MCF 10A (cell line): ENCODE data around the gene KLF7. TPM values are rescaled to one million over a fixed set of nuclear protein-coding genes. Genes with fewer than 3 reads are reported as not detected.

Experiments
- BruUV-seq: library from RNA; stranded (reverse); fragments of 400-500 nt; replicated peaks from 2 replicates; lab custom pipeline; 2021; lab: Mats Ljungman, UMichigan
- CTCF ChIA-PET: fragments of 300-600 bp; sonication (Branson Sonifier 250); formaldehyde crosslinking; extraction: SDS; loops from one replicate; lab custom pipeline; 2021; ENCODE audit warnings: antibody characterized with exemption, inconsistent platforms; lab: Yijun Ruan, JAX
- POLR2A ChIA-PET: fragments of 300-600, 350-650 bp; sonication (Branson Sonifier 250); formaldehyde crosslinking; extraction: SDS; loops from one replicate; lab custom pipeline; 2020; ENCODE audit warnings: antibody characterized with exemption, inconsistent platforms; lab: Yijun Ruan, JAX
- DNase-seq: peaks from one replicate; pipeline ENCODE4 v3.0.0-alpha.2; 2018; ENCODE audit not compliant: unreplicated experiment
- H3K27ac Mint-ChIP-seq: one replicate; pipeline ENCODE4 v1.8.0; 2022; ENCODE audit warnings: mild to moderate bottlenecking, low read depth, mixed read lengths; ENCODE audit not compliant: unreplicated experiment
- H3K27me3 Mint-ChIP-seq: one replicate; pipeline ENCODE4 v1.8.0; 2022; ENCODE audit warnings: mixed read lengths; ENCODE audit not compliant: insufficient read depth, unreplicated experiment
- H3K36me3 Mint-ChIP-seq: one replicate; pipeline ENCODE4 v1.8.0; 2022; ENCODE audit warnings: mild to moderate bottlenecking, moderate library complexity, mixed read lengths; ENCODE audit not compliant: insufficient read depth, unreplicated experiment
- H3K4me1 Mint-ChIP-seq: one replicate; pipeline ENCODE4 v1.8.0; 2022; ENCODE audit warnings: mixed read lengths; ENCODE audit not compliant: insufficient read depth, unreplicated experiment
- H3K4me3 Mint-ChIP-seq: one replicate; pipeline ENCODE4 v1.8.0; 2022; ENCODE audit warnings: mild to moderate bottlenecking, moderate library complexity, mixed read lengths; ENCODE audit not compliant: unreplicated experiment
- H3K9me3 Mint-ChIP-seq: one replicate; pipeline ENCODE4 v1.8.0; 2022; ENCODE audit warnings: mixed read lengths; ENCODE audit not compliant: unreplicated experiment
- intact Hi-C: fragments of 100-400 bp; cut with micrococcal nuclease; formaldehyde crosslinking; loops from 2 replicates; pipeline ENCODE4 v1.14.1; 2022
- total RNA-seq: library from RNA; stranded (reverse); gene quantifications from 2 replicates; pipeline ENCODE4 v1.2.3, GENCODE V29; 2022
- TF ChIP-seq, protein P1 (sequence below): fragments of 200-600 bp; IDR thresholded peaks from one replicate; pipeline ENCODE4 v1.8.0; 2022; ENCODE audit warnings: antibody characterized with exemption, mild to moderate bottlenecking; ENCODE audit not compliant: unreplicated experiment

Gene KLF7
- total RNA-seq, 1 experiment from 2014 or later, result 40.1 TPM

DNA sequence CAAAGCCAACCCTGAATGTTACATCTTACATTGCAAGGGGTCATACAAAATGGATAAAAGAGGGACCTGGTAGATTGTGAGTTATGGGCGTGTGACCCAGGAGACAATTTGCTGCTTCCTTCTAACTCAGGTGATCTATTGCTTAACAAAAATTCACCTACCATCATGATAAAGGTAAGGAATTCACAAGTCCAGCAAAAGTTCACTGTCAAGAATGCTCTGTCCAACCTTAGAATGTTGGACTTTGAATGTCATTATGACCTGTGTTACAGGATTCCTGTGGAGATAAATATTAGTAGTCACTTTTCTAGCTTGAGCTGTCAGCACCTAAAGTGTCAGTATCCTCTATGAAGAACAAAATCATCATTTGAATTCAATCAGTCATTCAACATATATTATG, 7.9 kb upstream of the KLF7 start:
- Mint-ChIP-seq H3K4me3 (no peak overlapping the region), H3K27me3 (no peaks in the 10 kb centered on the region), H3K9me3 (peaks cover 6% of the 10 kb centered on the region), H3K4me1 (no peaks in the 10 kb centered on the region), H3K27ac (no peak overlapping the region), H3K36me3 (no peaks in the 10 kb centered on the region)
- ChIA-PET CTCF (no interaction called here), POLR2A (no interaction called here)
- TF ChIP-seq, protein P1, sequence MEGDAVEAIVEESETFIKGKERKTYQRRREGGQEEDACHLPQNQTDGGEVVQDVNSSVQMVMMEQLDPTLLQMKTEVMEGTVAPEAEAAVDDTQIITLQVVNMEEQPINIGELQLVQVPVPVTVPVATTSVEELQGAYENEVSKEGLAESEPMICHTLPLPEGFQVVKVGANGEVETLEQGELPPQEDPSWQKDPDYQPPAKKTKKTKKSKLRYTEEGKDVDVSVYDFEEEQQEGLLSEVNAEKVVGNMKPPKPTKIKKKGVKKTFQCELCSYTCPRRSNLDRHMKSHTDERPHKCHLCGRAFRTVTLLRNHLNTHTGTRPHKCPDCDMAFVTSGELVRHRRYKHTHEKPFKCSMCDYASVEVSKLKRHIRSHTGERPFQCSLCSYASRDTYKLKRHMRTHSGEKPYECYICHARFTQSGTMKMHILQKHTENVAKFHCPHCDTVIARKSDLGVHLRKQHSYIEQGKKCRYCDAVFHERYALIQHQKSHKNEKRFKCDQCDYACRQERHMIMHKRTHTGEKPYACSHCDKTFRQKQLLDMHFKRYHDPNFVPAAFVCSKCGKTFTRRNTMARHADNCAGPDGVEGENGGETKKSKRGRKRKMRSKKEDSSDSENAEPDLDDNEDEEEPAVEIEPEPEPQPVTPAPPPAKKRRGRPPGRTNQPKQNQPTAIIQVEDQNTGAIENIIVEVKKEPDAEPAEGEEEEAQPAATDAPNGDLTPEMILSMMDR, result no peak
- intact Hi-C loops, result no loop called here
- BruUV-seq, result no TSS peak
- no peak for DNase-seq

DNA sequence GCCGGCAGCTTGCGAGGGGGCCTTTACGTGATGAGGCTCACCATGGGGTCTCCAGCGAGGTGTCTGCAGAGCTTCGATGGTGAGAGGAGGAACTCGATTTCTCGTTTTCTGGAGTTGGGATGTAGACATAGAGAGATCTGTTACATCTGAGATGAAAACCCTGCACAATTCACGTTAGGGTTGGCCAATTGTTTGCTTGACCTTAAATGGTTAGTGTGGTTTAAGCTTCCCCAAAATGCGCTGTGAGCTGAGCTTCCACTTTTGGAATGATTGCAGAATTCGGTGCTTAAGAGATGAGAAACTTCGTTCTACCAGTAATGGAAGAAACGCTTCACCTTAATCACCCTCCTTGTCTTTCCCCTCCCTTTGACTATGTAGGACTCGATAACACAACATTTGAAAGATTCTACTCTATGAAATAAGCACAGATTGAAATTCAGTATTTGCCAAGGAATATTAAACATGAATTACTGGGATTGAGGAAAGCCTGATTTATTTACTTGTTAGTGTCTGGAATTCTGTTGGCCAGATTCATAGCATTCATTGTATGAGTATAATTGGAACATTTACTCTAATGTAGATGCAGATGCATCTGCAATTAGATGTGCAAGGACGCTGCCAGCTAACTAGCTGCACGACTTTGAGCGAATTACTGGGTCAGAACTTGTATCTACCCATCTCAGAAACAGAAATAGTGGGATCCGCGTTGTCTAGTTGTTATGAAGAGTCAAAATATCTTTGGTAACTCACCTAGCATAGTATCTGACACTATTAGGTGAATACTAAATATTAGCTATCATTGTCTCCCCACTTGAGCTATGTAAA, 1.6 kb upstream of the KLF7 start:
- peaks cover 16% of the 10 kb centered on the region for H3K36me3 Mint-ChIP-seq
- peaks cover 31% of the 10 kb centered on the region for H3K4me1 Mint-ChIP-seq
- ChIA-PET CTCF (interaction anchor here (0.5 to 1.6 kb wide), 7 partner anchors 8 to 183 kb away, joined by 3 to 6 read pairs (median 3); no protein-coding TSS in a partner anchor), POLR2A (interaction anchor here (0.6 to 6.8 kb wide), 17 partner anchors 9 to 363 kb away, joined by 3 to 194 read pairs (median 4); partner anchors contain the start of gene CREB1)
- TF ChIP-seq, protein P1, result no peak
- peak overlapping the region; percentile 90 for H3K4me3 Mint-ChIP-seq
- BruUV-seq, result TSS peak; percentile 66
- peaks cover 6% of the 10 kb centered on the region for H3K9me3 Mint-ChIP-seq
- peak; percentile 45 for DNase-seq
- no peaks in the 10 kb centered on the region for H3K27me3 Mint-ChIP-seq
- H3K27ac Mint-ChIP-seq, result peak overlapping the region; percentile 99
- intact Hi-C loops, result loop anchor here (5.0 to 10.0 kb wide), 2 partner anchors 70 to 457 kb away; partner anchors contain the start of gene METTL21A

DNA sequence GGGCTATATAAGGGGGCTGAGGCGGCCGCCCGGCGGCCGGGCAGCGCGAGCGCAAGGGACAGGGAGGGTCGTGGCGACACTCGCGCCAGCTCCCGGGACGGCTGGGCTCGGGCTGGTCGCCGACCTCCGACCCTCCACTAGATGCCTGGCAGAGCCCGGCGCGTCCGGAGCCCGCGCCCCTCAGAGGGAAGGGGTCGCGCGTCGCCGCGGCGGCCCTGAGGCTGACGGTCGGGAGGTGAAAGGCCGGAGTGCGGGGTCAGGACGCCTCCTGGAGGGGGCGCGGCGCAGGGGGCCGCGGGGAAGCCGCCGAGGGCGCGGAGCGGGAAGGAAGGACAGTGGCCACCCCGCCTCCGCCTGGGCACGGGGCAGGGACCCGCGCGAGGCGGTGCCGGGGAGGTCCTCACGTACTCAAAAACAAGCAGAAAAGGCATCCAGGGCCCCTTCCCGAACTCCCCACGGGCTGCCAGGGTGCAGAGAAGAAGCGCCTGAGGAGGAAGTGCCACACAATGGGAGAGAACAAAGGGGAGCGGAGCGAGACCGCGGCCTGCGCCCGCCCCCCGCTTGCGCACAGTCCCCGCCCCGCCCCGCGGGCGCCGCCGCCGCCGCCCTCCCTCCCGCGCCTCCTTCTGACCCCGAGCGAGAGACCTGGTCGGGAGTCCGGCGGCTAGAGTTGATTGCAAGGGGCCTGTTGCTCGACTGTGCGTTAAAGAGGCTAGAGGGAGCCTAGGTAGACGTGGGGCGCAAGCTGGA, 776 bp upstream of the KLF7 start:
- peaks cover 39% of the 10 kb centered on the region for H3K4me1 Mint-ChIP-seq
- peak; percentile 76 for DNase-seq

More for the DNA sequence above, 776 bp upstream of the KLF7 start:
- intact Hi-C loops, result loop anchor here (1.0 to 10.0 kb wide), 6 partner anchors 71 to 458 kb away; partner anchors contain the start of gene METTL21A
- no peaks in the 10 kb centered on the region for H3K27me3 Mint-ChIP-seq
- ChIA-PET CTCF (interaction anchor here (0.5 to 3.9 kb wide), 10 partner anchors 9 to 337 kb away, joined by 3 to 21 read pairs (median 4); no protein-coding TSS in a partner anchor), POLR2A (interaction anchor here (0.5 to 6.8 kb wide), 55 partner anchors 8 to 1087 kb away, joined by 3 to 194 read pairs (median 4); partner anchors contain the start of gene CREB1)
- peak overlapping the region; percentile 99 for H3K27ac Mint-ChIP-seq
- BruUV-seq, result no TSS peak
- H3K36me3 Mint-ChIP-seq, result peaks cover 16% of the 10 kb centered on the region
- H3K4me3 Mint-ChIP-seq, result peak overlapping the region; percentile 90
- TF ChIP-seq, protein P1, result peak; percentile 33
- peaks cover 6% of the 10 kb centered on the region for H3K9me3 Mint-ChIP-seq
